Stimulated activated naive CD8-positive, alpha-beta T cell treated with anti-CD3 and anti-CD28 coated beads, Interleukin-15, Interleukin-2, amounts not matched to agents 100 ng/mL and 50 ng/mL, for 24 hours (primary cell): ENCODE data around the gene SPCS1.
"Not testable (repeated sequence)": the region's sequence is repeated elsewhere in the genome, so short reads cannot be mapped to it uniquely, and the experiment has no call there.

Experiments used
- H3K27ac Mint-ChIP-seq: one replicate; pipeline ENCODE4 v1.8.0; 2021; ENCODE audit warnings: mild to moderate bottlenecking, mixed read lengths
- H3K27me3 Mint-ChIP-seq: one replicate; pipeline ENCODE4 v1.8.0; 2021; ENCODE audit warnings: mixed read lengths
- H3K36me3 Mint-ChIP-seq: one replicate; pipeline ENCODE4 v1.8.0; 2021; ENCODE audit warnings: low read depth, mixed read lengths
- H3K4me1 Mint-ChIP-seq: one replicate; pipeline ENCODE4 v1.8.0; 2021; ENCODE audit warnings: low read depth, mixed read lengths
- H3K4me3 Mint-ChIP-seq: one replicate; pipeline ENCODE4 v1.8.0; 2021; ENCODE audit warnings: mild to moderate bottlenecking, mixed read lengths
- H3K9me3 Mint-ChIP-seq: one replicate; pipeline ENCODE4 v1.8.0; 2021; ENCODE audit warnings: mixed read lengths

SPCS1 gene

GRCh38 chr3:52710512-52710911, 4.6 kb downstream of the SPCS1 start:
- Mint-ChIP-seq H3K4me3 (no peak overlapping the region), H3K4me1 (peaks cover 22% of the 10 kb centered on the region), H3K36me3 (peaks cover 45% of the 10 kb centered on the region), H3K9me3 (no peaks in the 10 kb centered on the region), H3K27ac (no peak overlapping the region), H3K27me3 (no peaks in the 10 kb centered on the region)

- peaks cover 38% of the 10 kb centered on the region for H3K36me3 Mint-ChIP-seq
- no peaks in the 10 kb centered on the region for H3K27me3 Mint-ChIP-seq
Measured at GRCh38 chr3:52712291-52713212, 6.6 kb downstream of the SPCS1 start.

GRCh38 chr3:52714335-52715302, 8.7 kb downstream of the SPCS1 start:
- Mint-ChIP-seq H3K27me3 (no peaks in the 10 kb centered on the region), H3K4me1 (peaks cover 5% of the 10 kb centered on the region), H3K27ac (no peak overlapping the region), H3K4me3 (no peak overlapping the region), H3K36me3 (peaks cover 25% of the 10 kb centered on the region), H3K9me3 (no peaks in the 10 kb centered on the region)

More at GRCh38 chr3:52712291-52713212, 6.6 kb downstream of the SPCS1 start:
- Mint-ChIP-seq H3K4me3 (no peak overlapping the region), H3K4me1 (peaks cover 14% of the 10 kb centered on the region), H3K27ac (no peak overlapping the region), H3K9me3 (no peaks in the 10 kb centered on the region)

- Mint-ChIP-seq H3K27me3 (no peaks in the 10 kb centered on the region), H3K36me3 (peaks cover 25% of the 10 kb centered on the region), H3K27ac (no peak overlapping the region), H3K9me3 (no peaks in the 10 kb centered on the region), H3K4me3 (no peak overlapping the region), H3K4me1 (peaks cover 12% of the 10 kb centered on the region)
Measured at GRCh38 chr3:52715714-52716305, 9.9 kb downstream of the SPCS1 start.

GRCh38 chr3:52719618-52720017, 13.7 kb downstream of the SPCS1 start:
- H3K36me3 Mint-ChIP-seq, result peaks cover 19% of the 10 kb centered on the region
- no peaks in the 10 kb centered on the region for H3K9me3 Mint-ChIP-seq
- H3K4me3 Mint-ChIP-seq, result no peak overlapping the region
- peak overlapping the region; percentile 1 for H3K27ac Mint-ChIP-seq
- H3K27me3 Mint-ChIP-seq, result no peaks in the 10 kb centered on the region
- H3K4me1 Mint-ChIP-seq, result peaks cover 27% of the 10 kb centered on the region

GRCh38 chr3:52721002-52721729, 15.3 kb downstream of the SPCS1 start:
- Mint-ChIP-seq H3K36me3 (peaks cover 19% of the 10 kb centered on the region), H3K27me3 (no peaks in the 10 kb centered on the region), H3K27ac (peak overlapping the region; percentile 34), H3K9me3 (no peaks in the 10 kb centered on the region), H3K4me1 (peaks cover 27% of the 10 kb centered on the region), H3K4me3 (no peak overlapping the region)

GRCh38 chr3:52721730-52722008, 15.8 kb downstream of the SPCS1 start:
- no peaks in the 10 kb centered on the region for H3K27me3 Mint-ChIP-seq
- no peaks in the 10 kb centered on the region for H3K9me3 Mint-ChIP-seq
- H3K36me3 Mint-ChIP-seq, result peaks cover 19% of the 10 kb centered on the region
- no peak overlapping the region for H3K27ac Mint-ChIP-seq
- no peak overlapping the region for H3K4me3 Mint-ChIP-seq
- H3K4me1 Mint-ChIP-seq, result peaks cover 27% of the 10 kb centered on the region

- H3K27me3 Mint-ChIP-seq, result no peaks in the 10 kb centered on the region
- H3K27ac Mint-ChIP-seq, result no peak overlapping the region
- H3K9me3 Mint-ChIP-seq, result no peaks in the 10 kb centered on the region
- H3K36me3 Mint-ChIP-seq, result peaks cover 19% of the 10 kb centered on the region
- H3K4me1 Mint-ChIP-seq, result peaks cover 27% of the 10 kb centered on the region
- H3K4me3 Mint-ChIP-seq, result no peak overlapping the region
Measured at GRCh38 chr3:52722491-52722890, 16.6 kb downstream of the SPCS1 start.

- no peaks in the 10 kb centered on the region for H3K27me3 Mint-ChIP-seq
- no peak overlapping the region for H3K27ac Mint-ChIP-seq
- peaks cover 27% of the 10 kb centered on the region for H3K4me1 Mint-ChIP-seq
- H3K9me3 Mint-ChIP-seq, result peaks cover 4% of the 10 kb centered on the region
- H3K4me3 Mint-ChIP-seq, result no peak overlapping the region
- peaks cover 29% of the 10 kb centered on the region for H3K36me3 Mint-ChIP-seq
Measured at GRCh38 chr3:52723935-52724334, 18.0 kb downstream of the SPCS1 start.

GRCh38 chr3:52724511-52724910, 18.6 kb downstream of the SPCS1 start:
- Mint-ChIP-seq H3K36me3 (peaks cover 30% of the 10 kb centered on the region), H3K4me1 (peaks cover 27% of the 10 kb centered on the region), H3K27ac (no peak overlapping the region), H3K9me3 (peaks cover 4% of the 10 kb centered on the region), H3K27me3 (no peaks in the 10 kb centered on the region), H3K4me3 (no peak overlapping the region)

- H3K27ac Mint-ChIP-seq, H3K4me1 Mint-ChIP-seq, H3K4me3 Mint-ChIP-seq, H3K27me3 Mint-ChIP-seq: not testable (repeated sequence)
- Mint-ChIP-seq H3K9me3 (peaks cover 21% of the 10 kb centered on the region), H3K36me3 (peaks cover 63% of the 10 kb centered on the region)
Measured at GRCh38 chr3:52728753-52729152, 22.8 kb downstream of the SPCS1 start.

GRCh38 chr3:52730681-52731080, 24.8 kb downstream of the SPCS1 start:
- Mint-ChIP-seq H3K9me3 (peaks cover 21% of the 10 kb centered on the region), H3K27me3 (no peaks in the 10 kb centered on the region), H3K4me1 (peaks cover 6% of the 10 kb centered on the region), H3K4me3 (no peak overlapping the region), H3K27ac (peak overlapping the region; percentile 26), H3K36me3 (peaks cover 76% of the 10 kb centered on the region)

GRCh38 chr3:52731590-52731989, 25.7 kb downstream of the SPCS1 start:
- no peak overlapping the region for H3K27ac Mint-ChIP-seq
- H3K27me3 Mint-ChIP-seq, result no peaks in the 10 kb centered on the region
- H3K9me3 Mint-ChIP-seq, result peaks cover 21% of the 10 kb centered on the region
- no peak overlapping the region for H3K4me3 Mint-ChIP-seq
- peaks cover 81% of the 10 kb centered on the region for H3K36me3 Mint-ChIP-seq
- peaks cover 6% of the 10 kb centered on the region for H3K4me1 Mint-ChIP-seq

- Mint-ChIP-seq H3K4me3 (no peak overlapping the region), H3K9me3 (peaks cover 20% of the 10 kb centered on the region), H3K4me1 (peaks cover 6% of the 10 kb centered on the region), H3K27me3 (no peaks in the 10 kb centered on the region), H3K27ac (no peak overlapping the region), H3K36me3 (peaks cover 82% of the 10 kb centered on the region)
Measured at GRCh38 chr3:52733256-52733891, 27.5 kb downstream of the SPCS1 start.
